HEK293 (cell line): ENCODE results near the gene KIF18B.
A peak's percentile ranks its signal among the peaks of the same experiment; 100 is the strongest.

Experiments
- CTCF ChIA-PET: fragments of 350-600 bp; formaldehyde crosslinking; extraction: SDS; loops from one replicate; lab custom pipeline; 2021; ENCODE audit warnings: antibody characterized with exemption; lab: Yijun Ruan, JAX
- POLR2A ChIA-PET: fragments of 300-600 bp; formaldehyde crosslinking; extraction: SDS; loops from one replicate; lab custom pipeline; 2020; ENCODE audit warnings: antibody characterized with exemption, inconsistent platforms; lab: Yijun Ruan, JAX
- H3K27ac ChIP-seq: fragments of 200-500 bp; sonication (Bioruptor generic); 2 replicates; pipeline ENCODE4 v1.5.1; 2014; ENCODE audit warnings: low read depth, low read length, control low read depth, inconsistent platforms; ENCODE audit errors: extremely low read depth
- H3K36me3 ChIP-seq, 2 experiments: fragments of 200-500 bp in 1 of 2; sonication (Bioruptor generic) in 1 of 2; 1 replicate in 1 of 2; 2 replicates in 1 of 2; pipeline ENCODE4 v1.5.1; 2014 to 2017; ENCODE audit warnings: inconsistent platforms in 2 of 2, low read length in 2 of 2; ENCODE audit not compliant: control insufficient read depth in 2 of 2, insufficient read depth in 1 of 2
- H3K4me1 ChIP-seq: fragments of 200-500 bp; sonication (Bioruptor generic); 2 replicates; pipeline ENCODE4 v1.5.1; 2014; ENCODE audit warnings: mild to moderate bottlenecking, low read length, inconsistent platforms; ENCODE audit not compliant: control insufficient read depth, insufficient read depth
- H3K4me3 ChIP-seq: 2 replicates; pipeline ENCODE4 v1.5.1; 2011; ENCODE audit warnings: low read depth, mild to moderate bottlenecking, control low read depth, low read length, moderate library complexity
- H3K9me3 ChIP-seq: fragments of 200-500 bp; sonication (Bioruptor generic); 2 replicates; pipeline ENCODE4 v1.5.1; 2014; ENCODE audit warnings: low read depth, low read length, inconsistent platforms; ENCODE audit not compliant: control insufficient read depth, insufficient read depth
- GLIS1 ChIP-seq: fragments of 450-650 bp; formaldehyde crosslinking; IDR thresholded peaks from 2 replicates; pipeline ENCODE4 v1.5.1; 2016; ENCODE audit warnings: missing biosample characterization, missing genetic modification characterization
- HOXC10 ChIP-seq: sonication (generic); formaldehyde crosslinking; IDR thresholded peaks from 2 replicates; pipeline ENCODE4 v1.8.1; 2023; ENCODE audit warnings: mild to moderate bottlenecking, missing genetic modification reagents
- PRDM1 ChIP-seq: fragments of 450-650 bp; formaldehyde crosslinking; IDR thresholded peaks from 2 replicates; pipeline ENCODE4; 2016; ENCODE audit warnings: missing biosample characterization, missing genetic modification characterization
- YY1 ChIP-seq: fragments of 450-650 bp; formaldehyde crosslinking; IDR thresholded peaks from 2 replicates; pipeline ENCODE4 v1.5.1; 2018; ENCODE audit warnings: missing biosample characterization, missing genetic modification characterization
- ZEB2 ChIP-seq: fragments of 450-650 bp; formaldehyde crosslinking; IDR thresholded peaks from 2 replicates; pipeline ENCODE4 v1.5.1; 2016; ENCODE audit warnings: missing biosample characterization, missing genetic modification characterization
- ZFHX2 ChIP-seq: fragments of 450-650 bp; formaldehyde crosslinking; conservative IDR thresholded peaks from 2 replicates; pipeline ENCODE4 v1.5.1; 2016; ENCODE audit warnings: missing biosample characterization, missing genetic modification characterization
- ZFP41 ChIP-seq: fragments of 450-650 bp; formaldehyde crosslinking; IDR thresholded peaks from 2 replicates; pipeline ENCODE4 v1.5.1; 2016; ENCODE audit warnings: missing biosample characterization, missing genetic modification characterization, borderline replicate concordance
- ZNF114 ChIP-seq: fragments of 450-650 bp; formaldehyde crosslinking; IDR thresholded peaks from 2 replicates; pipeline ENCODE4 v1.5.0; 2017; ENCODE audit warnings: missing biosample characterization, missing genetic modification characterization
- ZNF16 ChIP-seq: fragments of 450-650 bp; formaldehyde crosslinking; IDR thresholded peaks from 2 replicates; pipeline ENCODE4 v1.5.1; 2016; ENCODE audit warnings: low read depth, missing biosample characterization, missing genetic modification characterization
- ZNF184 ChIP-seq: fragments of 450-650 bp; IDR thresholded peaks from 2 replicates; pipeline ENCODE4 v1.5.1; 2018; ENCODE audit warnings: missing biosample characterization, mild to moderate bottlenecking, missing genetic modification characterization
- ZNF23 ChIP-seq: fragments of 450-650 bp; formaldehyde crosslinking; IDR thresholded peaks from 2 replicates; pipeline ENCODE4 v1.5.1; 2016; ENCODE audit warnings: missing biosample characterization, missing genetic modification characterization, borderline replicate concordance
- ZNF302 ChIP-seq: fragments of 450-650 bp; formaldehyde crosslinking; IDR thresholded peaks from 2 replicates; pipeline ENCODE4 v1.5.1; 2016; ENCODE audit warnings: missing biosample characterization, missing genetic modification characterization, low read depth
- ZNF311 ChIP-seq: fragments of 450-650 bp; formaldehyde crosslinking; IDR thresholded peaks from 2 replicates; pipeline ENCODE4 v1.5.1; 2017; ENCODE audit warnings: missing biosample characterization, missing genetic modification characterization, borderline replicate concordance
- ZNF341 ChIP-seq: fragments of 450-650 bp; formaldehyde crosslinking; IDR thresholded peaks from 2 replicates; pipeline ENCODE4; 2016; ENCODE audit warnings: low read depth, missing biosample characterization, missing genetic modification characterization
- ZNF350 ChIP-seq: fragments of 450-650 bp; formaldehyde crosslinking; IDR thresholded peaks from 2 replicates; pipeline ENCODE4 v1.5.0; 2017; ENCODE audit warnings: missing biosample characterization, mild to moderate bottlenecking, missing genetic modification characterization
- ZNF544 ChIP-seq: fragments of 450-650 bp; formaldehyde crosslinking; IDR thresholded peaks from 2 replicates; pipeline ENCODE4 v1.5.0; 2017; ENCODE audit warnings: missing biosample characterization, missing genetic modification characterization
- ZNF558 ChIP-seq: fragments of 450-650 bp; formaldehyde crosslinking; IDR thresholded peaks from 2 replicates; pipeline ENCODE4 v1.5.1; 2016; ENCODE audit warnings: missing biosample characterization, missing genetic modification characterization
- ZNF623 ChIP-seq: fragments of 450-650 bp; formaldehyde crosslinking; IDR thresholded peaks from 2 replicates; pipeline ENCODE4 v1.5.1; 2016; ENCODE audit warnings: missing biosample characterization, missing genetic modification characterization
- ZNF664 ChIP-seq: fragments of 450-650 bp; formaldehyde crosslinking; IDR thresholded peaks from 2 replicates; pipeline ENCODE4 v1.5.1; 2016; ENCODE audit warnings: missing biosample characterization, missing genetic modification characterization
- ZNF792 ChIP-seq: fragments of 450-650 bp; formaldehyde crosslinking; IDR thresholded peaks from 2 replicates; pipeline ENCODE4 v1.5.1; 2016; ENCODE audit warnings: missing biosample characterization, missing genetic modification characterization
- TF ChIP-seq, protein P1 (sequence below): fragments of 450-650 bp; formaldehyde crosslinking; IDR thresholded peaks from 2 replicates; pipeline ENCODE4 v1.5.1; 2017; ENCODE audit warnings: missing biosample characterization, missing genetic modification characterization
- TF ChIP-seq, protein P2 (sequence below): fragments of 450-650 bp; formaldehyde crosslinking; IDR thresholded peaks from 2 replicates; pipeline ENCODE4 v1.5.1; 2016; ENCODE audit warnings: missing biosample characterization, missing genetic modification characterization
- TF ChIP-seq, protein P3 (sequence below): fragments of 450-650 bp; formaldehyde crosslinking; IDR thresholded peaks from 2 replicates; pipeline ENCODE4 v1.5.1; 2016; ENCODE audit warnings: missing biosample characterization, missing genetic modification characterization
- TF ChIP-seq, protein P4 (sequence below): fragments of 450-650 bp; formaldehyde crosslinking; IDR thresholded peaks from 2 replicates; pipeline ENCODE4 v1.5.1; 2016; ENCODE audit warnings: missing biosample characterization, missing genetic modification characterization

The KIF18B gene

DNA sequence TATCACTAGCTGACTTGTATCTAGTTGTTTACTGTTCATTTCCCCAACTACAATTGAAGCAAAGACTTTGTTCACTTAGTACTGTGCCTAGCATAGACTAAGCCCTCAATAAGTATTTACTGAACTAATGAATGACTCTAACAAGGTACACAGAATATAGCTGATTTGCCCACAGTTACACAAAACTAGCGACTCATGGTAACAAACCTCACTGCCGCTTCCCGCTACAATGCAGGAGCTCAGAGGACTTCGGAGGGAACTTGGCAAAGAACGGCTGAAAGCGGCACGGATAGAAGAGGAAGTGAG, 48.9 kb downstream of the KIF18B start:
- no peaks in the 10 kb centered on the region for H3K9me3 ChIP-seq
- POLR2A ChIA-PET: interaction anchor here (0.6 to 2.1 kb wide), 13 partner anchors 14 to 368 kb away, joined by 3 to 10 read pairs (median 4); partner anchors contain the start of genes HEXIM1, KIF18B and NMT1
- H3K4me3 ChIP-seq: peak overlapping the region; percentile 74
- H3K4me1 ChIP-seq: peaks cover 24% of the 10 kb centered on the region
- peaks cover 15 to 35% of the 10 kb centered on the region in 2 experiments for H3K36me3 ChIP-seq
- H3K27ac ChIP-seq: peak overlapping the region; percentile 93
- TF ChIP-seq ZNF184 (tag by site-specific recombination) (no peak), ZNF341 (tag by site-specific recombination) (no peak), ZNF792 (tag by site-specific recombination) (0 out of 2 replicates have a peak, but pooled peaks have one; percentile 2)
- TF ChIP-seq, all 188 proteins: peak for 1
- CTCF ChIA-PET: interaction anchor here (0.7 to 8.3 kb wide), 9 partner anchors 13 to 298 kb away, joined by 3 to 74 read pairs (median 4); partner anchors contain the start of genes ACBD4 and DCAKD

DNA sequence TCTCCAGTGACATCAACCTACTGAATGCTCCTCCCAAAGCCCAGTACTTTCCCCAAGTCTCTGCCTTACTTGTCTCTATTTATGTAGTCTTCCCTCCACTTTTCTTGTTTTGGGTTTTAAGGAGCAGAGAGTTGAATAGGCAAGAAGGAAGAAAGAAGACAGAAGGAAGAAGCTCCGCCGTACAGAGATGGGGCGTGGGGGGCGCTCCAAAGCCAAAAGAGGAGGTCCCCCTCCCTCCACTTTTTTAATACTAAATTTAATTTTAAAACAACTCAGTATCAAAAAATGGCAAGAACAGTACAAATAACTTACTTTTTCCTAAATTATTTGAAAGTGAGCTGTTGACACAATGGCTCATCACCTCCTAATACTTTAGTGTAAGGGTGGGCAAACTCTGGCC, 52.9 kb downstream of the KIF18B start:
- ChIA-PET CTCF (interaction anchor here (0.6 to 2.2 kb wide), 5 partner anchors 16 to 86 kb away, joined by 3 to 16 read pairs (median 5); no protein-coding TSS in a partner anchor), POLR2A (interaction anchor here (1.3 to 1.7 kb wide), 2 partner anchors 10 to 14 kb away, joined by 3 to 8 read pairs; no protein-coding TSS in a partner anchor)
- Histone ChIP-seq H3K9me3 (no peaks in the 10 kb centered on the region), H3K36me3 (peaks cover 41 to 52% of the 10 kb centered on the region in 2 experiments), H3K4me3 (no peak overlapping the region), H3K4me1 (no peaks in the 10 kb centered on the region), H3K27ac (no peak overlapping the region)
- TF ChIP-seq, protein P1, sequence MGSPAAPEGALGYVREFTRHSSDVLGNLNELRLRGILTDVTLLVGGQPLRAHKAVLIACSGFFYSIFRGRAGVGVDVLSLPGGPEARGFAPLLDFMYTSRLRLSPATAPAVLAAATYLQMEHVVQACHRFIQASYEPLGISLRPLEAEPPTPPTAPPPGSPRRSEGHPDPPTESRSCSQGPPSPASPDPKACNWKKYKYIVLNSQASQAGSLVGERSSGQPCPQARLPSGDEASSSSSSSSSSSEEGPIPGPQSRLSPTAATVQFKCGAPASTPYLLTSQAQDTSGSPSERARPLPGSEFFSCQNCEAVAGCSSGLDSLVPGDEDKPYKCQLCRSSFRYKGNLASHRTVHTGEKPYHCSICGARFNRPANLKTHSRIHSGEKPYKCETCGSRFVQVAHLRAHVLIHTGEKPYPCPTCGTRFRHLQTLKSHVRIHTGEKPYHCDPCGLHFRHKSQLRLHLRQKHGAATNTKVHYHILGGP (tag by site-specific recombination): no peak
- no peak for TF ChIP-seq ZNF792 (tag by site-specific recombination)
- TF ChIP-seq ZFHX2 (tag by site-specific recombination): no peak
- TF ChIP-seq ZNF23 (tag by site-specific recombination): no peak
- TF ChIP-seq, protein P2, sequence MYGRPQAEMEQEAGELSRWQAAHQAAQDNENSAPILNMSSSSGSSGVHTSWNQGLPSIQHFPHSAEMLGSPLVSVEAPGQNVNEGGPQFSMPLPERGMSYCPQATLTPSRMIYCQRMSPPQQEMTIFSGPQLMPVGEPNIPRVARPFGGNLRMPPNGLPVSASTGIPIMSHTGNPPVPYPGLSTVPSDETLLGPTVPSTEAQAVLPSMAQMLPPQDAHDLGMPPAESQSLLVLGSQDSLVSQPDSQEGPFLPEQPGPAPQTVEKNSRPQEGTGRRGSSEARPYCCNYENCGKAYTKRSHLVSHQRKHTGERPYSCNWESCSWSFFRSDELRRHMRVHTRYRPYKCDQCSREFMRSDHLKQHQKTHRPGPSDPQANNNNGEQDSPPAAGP (tag by site-specific recombination): no peak
- no peak for TF ChIP-seq GLIS1 (tag by site-specific recombination)
- no peak for TF ChIP-seq ZNF350 (tag by site-specific recombination)
- TF ChIP-seq, protein P3, sequence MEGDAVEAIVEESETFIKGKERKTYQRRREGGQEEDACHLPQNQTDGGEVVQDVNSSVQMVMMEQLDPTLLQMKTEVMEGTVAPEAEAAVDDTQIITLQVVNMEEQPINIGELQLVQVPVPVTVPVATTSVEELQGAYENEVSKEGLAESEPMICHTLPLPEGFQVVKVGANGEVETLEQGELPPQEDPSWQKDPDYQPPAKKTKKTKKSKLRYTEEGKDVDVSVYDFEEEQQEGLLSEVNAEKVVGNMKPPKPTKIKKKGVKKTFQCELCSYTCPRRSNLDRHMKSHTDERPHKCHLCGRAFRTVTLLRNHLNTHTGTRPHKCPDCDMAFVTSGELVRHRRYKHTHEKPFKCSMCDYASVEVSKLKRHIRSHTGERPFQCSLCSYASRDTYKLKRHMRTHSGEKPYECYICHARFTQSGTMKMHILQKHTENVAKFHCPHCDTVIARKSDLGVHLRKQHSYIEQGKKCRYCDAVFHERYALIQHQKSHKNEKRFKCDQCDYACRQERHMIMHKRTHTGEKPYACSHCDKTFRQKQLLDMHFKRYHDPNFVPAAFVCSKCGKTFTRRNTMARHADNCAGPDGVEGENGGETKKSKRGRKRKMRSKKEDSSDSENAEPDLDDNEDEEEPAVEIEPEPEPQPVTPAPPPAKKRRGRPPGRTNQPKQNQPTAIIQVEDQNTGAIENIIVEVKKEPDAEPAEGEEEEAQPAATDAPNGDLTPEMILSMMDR (tag by site-specific recombination): no peak
- no peak for TF ChIP-seq ZNF311 (tag by site-specific recombination)
- TF ChIP-seq ZNF544 (tag by site-specific recombination): no peak
- TF ChIP-seq ZNF623 (tag by site-specific recombination): no peak
- no peak for TF ChIP-seq ZNF558 (tag by site-specific recombination)
- no peak for TF ChIP-seq ZEB2 (tag by site-specific recombination)
- no peak for TF ChIP-seq PRDM1
- no peak for TF ChIP-seq YY1 (tag by site-specific recombination)
- no peak for TF ChIP-seq ZNF114 (tag by site-specific recombination)

DNA sequence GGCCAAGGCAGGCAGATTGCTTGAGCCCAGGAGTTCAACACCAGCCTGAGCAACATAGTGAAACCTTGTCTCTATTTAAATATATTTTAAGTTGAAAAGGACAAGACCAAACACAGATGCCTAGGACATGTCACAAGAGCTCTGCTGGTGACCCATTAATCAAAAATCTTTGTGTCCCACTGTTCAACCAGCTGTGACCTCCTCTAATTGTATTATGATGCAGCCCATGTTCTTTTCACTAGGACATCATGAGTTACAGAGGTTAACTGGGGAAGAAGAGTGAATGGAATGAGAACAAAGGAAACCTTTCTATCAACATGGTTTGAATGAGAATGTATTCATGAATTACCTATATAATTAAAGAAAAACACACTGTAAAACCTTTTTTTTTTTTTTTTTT, 55.3 kb downstream of the KIF18B start:
- H3K27ac ChIP-seq: no peak overlapping the region
- POLR2A ChIA-PET: interaction anchor here (1.5 kb wide), 1 partner anchor 7 kb away, joined by 4 read pairs; no protein-coding TSS in a partner anchor
- CTCF ChIA-PET: interaction anchor here (0.6 to 2.0 kb wide), 3 partner anchors 9 to 27 kb away, joined by 3 to 15 read pairs (median 5); no protein-coding TSS in a partner anchor
- TF ChIP-seq ZNF664 (tag by site-specific recombination): no peak
- TF ChIP-seq ZNF16: no peak
- TF ChIP-seq, protein P1 (tag by site-specific recombination): no peak
- TF ChIP-seq HOXC10 (CRISPR knock-in tag): no peak
- no peak for TF ChIP-seq ZNF302
- TF ChIP-seq, protein P4, sequence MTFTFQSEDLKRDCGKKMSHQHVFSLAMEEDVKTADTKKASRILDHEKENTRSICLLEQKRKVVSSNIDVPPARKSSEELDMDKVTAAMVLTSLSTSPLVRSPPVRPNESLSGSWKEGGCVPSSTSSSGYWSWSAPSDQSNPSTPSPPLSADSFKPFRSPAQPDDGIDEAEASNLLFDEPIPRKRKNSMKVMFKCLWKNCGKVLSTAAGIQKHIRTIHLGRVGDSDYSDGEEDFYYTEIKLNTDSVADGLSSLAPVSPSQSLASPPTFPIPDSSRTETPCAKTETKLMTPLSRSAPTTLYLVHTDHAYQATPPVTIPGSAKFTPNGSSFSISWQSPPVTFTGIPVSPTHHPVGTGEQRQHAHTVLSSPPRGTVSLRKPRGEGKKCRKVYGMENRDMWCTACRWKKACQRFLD (tag by site-specific recombination): no peak
- TF ChIP-seq, protein P2 (tag by site-specific recombination): no peak
- TF ChIP-seq ZFP41 (tag by site-specific recombination): no peak
- TF ChIP-seq ZNF311 (tag by site-specific recombination): no peak

More for the DNA sequence above, 55.3 kb downstream of the KIF18B start:
- no peaks in the 10 kb centered on the region for H3K9me3 ChIP-seq
- H3K4me3 ChIP-seq: no peak overlapping the region
- H3K4me1 ChIP-seq: no peaks in the 10 kb centered on the region
- H3K36me3 ChIP-seq: peaks cover 41 to 76% of the 10 kb centered on the region in 2 experiments
